ENCODE data around the gene VAV2. TPM values are rescaled to one million over a fixed set of nuclear protein-coding genes. Genes with fewer than 3 reads are reported as not detected.

The VAV2 gene
- total and polyA plus RNA-seq, 9 of the 15 experiments (the other 6 are each of a cell fraction or from before 2014, with no cell fraction given), result 0.01 to 2.7 (median 1.0) TPM; not detected in 1

DNA sequence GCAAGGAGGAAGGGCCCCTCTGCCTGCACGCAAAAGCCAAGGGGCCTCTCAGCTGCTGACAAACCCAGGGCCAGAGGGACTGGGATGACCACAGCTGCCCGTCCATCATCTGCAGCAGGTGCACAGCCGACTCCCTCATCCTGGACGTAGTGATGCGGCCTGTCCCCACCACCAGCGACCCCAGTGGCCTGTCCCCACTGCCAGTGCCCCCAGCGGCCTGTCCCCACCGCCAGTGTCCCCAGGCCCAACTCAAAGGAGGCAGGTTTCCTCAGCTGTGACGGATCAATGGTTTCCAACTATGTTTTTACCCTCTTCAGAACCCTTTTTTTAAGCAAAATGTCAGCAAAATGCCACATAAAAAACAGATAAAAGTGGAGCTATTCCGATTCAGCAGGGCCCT lies 62.5 kb downstream of the VAV2 start:
- in situ Hi-C loops (cut with MboI), result no loop called here
- FAIRE-seq, result no peak
- H3K4me3 ChIP-seq, result no peak overlapping the region
- POLR2A ChIA-PET, result interaction anchor here (0.6 kb wide), 1 partner anchor 1641 kb away, joined by 3 read pairs; no protein-coding TSS in a partner anchor
- no peak overlapping the region for H3K4me2 ChIP-seq (ENCODE audit: insufficient read depth, low read length)
- ATAC-seq, result no peak
- H3K9ac ChIP-seq (ENCODE audit: insufficient read depth in 1 of 2, low read depth in 2 of 2, low read length in 2 of 2), result no peak overlapping the region
- H3K27me3 ChIP-seq (ENCODE audit: control insufficient read depth in 2 of 2, insufficient read depth in 2 of 2, low read length in 2 of 2), result peaks cover 9 to 60% of the 10 kb centered on the region in 2 experiments
- BruUV-seq (replicated peaks), result no TSS peak
- no peak overlapping the region for H2AFZ ChIP-seq (ENCODE audit: low read depth, low read length)
- no peaks in the 10 kb centered on the region for H3K9me3 ChIP-seq (replicated peaks; ENCODE audit: control insufficient read depth, insufficient read depth, low read depth, low read length)
- no peak overlapping the region for H3K27ac ChIP-seq (ENCODE audit: extremely low read depth, low read depth, low read length)
- no peaks in the 10 kb centered on the region for H3K4me1 ChIP-seq (replicated peaks in 1 of 2; ENCODE audit: control insufficient read depth in 2 of 2, insufficient read depth in 2 of 2, low read length in 2 of 2)
- DNase-seq (ENCODE audit: extremely low read depth in 1 of 4, low spot score in 3 of 4), result no peak
- H4K20me1 ChIP-seq (replicated peaks; ENCODE audit: control insufficient read depth, insufficient read depth, low read length), result peaks cover 31% of the 10 kb centered on the region
- H3K36me3 ChIP-seq (ENCODE audit: control insufficient read depth, insufficient read depth, low read length), result no peaks in the 10 kb centered on the region
- WGBS (ENCODE audit: insufficient coverage, low coverage, missing lambda C conversion rate), result 2% methylated on average over 8 of the region's 10 CpGs
- no peak for TF ChIP-seq ZC3H8 (IDR thresholded peaks at IDR 0.05)
- no peak for TF ChIP-seq GABPA (tag; conservative IDR thresholded peaks at IDR 0.05; ENCODE audit: low read depth)
- H3K9me1 ChIP-seq (ENCODE audit: control insufficient read depth, insufficient read depth, low read length), result no peaks in the 10 kb centered on the region
- no peaks in the 10 kb centered on the region for H3K79me2 ChIP-seq (ENCODE audit: control insufficient read depth, insufficient read depth, low read length)
- intact Hi-C loops (cut with micrococcal nuclease), result no loop called here
- CTCF ChIA-PET (ENCODE audit: low intra/inter-chr PET ratio), result no interaction called here

DNA sequence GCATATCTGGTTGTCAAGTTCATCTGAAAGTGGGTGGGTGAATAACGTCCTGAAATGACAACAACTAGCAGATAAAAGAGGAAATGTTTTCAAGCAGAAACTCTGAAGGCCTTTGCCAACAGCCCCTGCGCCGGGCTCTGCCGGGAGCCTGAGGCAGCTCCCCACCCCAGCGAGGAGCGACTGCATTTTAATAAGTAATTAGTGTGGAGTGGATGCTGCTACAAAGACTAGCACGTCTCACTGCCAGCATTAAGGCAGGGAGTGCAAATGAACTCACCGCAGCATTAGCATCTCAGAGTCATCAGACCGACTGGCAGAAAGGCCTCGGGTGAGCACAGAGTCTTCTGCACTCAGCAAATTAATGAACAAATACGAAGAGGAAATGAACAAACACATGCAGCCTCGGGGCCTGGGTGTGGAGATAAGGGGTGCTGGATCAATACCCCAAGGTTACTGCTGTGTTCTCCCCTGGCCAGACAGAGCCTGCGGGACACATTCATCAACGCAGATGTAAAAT lies 63.8 kb downstream of the VAV2 start:
- Histone ChIP-seq H3K9me1 (ENCODE audit: control insufficient read depth, insufficient read depth, low read length) (no peaks in the 10 kb centered on the region), H3K27ac (ENCODE audit: extremely low read depth, low read depth, low read length) (no peak overlapping the region), H3K79me2 (ENCODE audit: control insufficient read depth, insufficient read depth, low read length) (no peaks in the 10 kb centered on the region), H3K36me3 (ENCODE audit: control insufficient read depth, insufficient read depth, low read length) (no peaks in the 10 kb centered on the region), H3K4me2 (ENCODE audit: insufficient read depth, low read length) (no peak overlapping the region), H3K4me3 (no peak overlapping the region), H3K9ac (ENCODE audit: insufficient read depth in 1 of 2, low read depth in 2 of 2, low read length in 2 of 2) (no peak overlapping the region), H3K4me1 (replicated peaks in 1 of 2; ENCODE audit: control insufficient read depth in 2 of 2, insufficient read depth in 2 of 2, low read length in 2 of 2) (no peaks in the 10 kb centered on the region), H2AFZ (ENCODE audit: low read depth, low read length) (no peak overlapping the region), H3K9me3 (replicated peaks; ENCODE audit: control insufficient read depth, insufficient read depth, low read depth, low read length) (no peaks in the 10 kb centered on the region), H4K20me1 (replicated peaks; ENCODE audit: control insufficient read depth, insufficient read depth, low read length) (peaks cover 28% of the 10 kb centered on the region), H3K27me3 (ENCODE audit: control insufficient read depth in 2 of 2, insufficient read depth in 2 of 2, low read length in 2 of 2) (peaks cover 9 to 61% of the 10 kb centered on the region in 2 experiments)
- FAIRE-seq (no peak), DNase-seq (ENCODE audit: extremely low read depth in 1 of 4, low spot score in 3 of 4) (no peak), ATAC-seq (no peak)
- intact Hi-C loops (cut with micrococcal nuclease), result no loop called here
- ChIA-PET CTCF (ENCODE audit: low intra/inter-chr PET ratio) (no interaction called here), POLR2A (no interaction called here)
- in situ Hi-C loops (cut with MboI), result no loop called here
- 14% methylated on average over 14 of the region's 14 CpGs for WGBS (ENCODE audit: insufficient coverage, low coverage, missing lambda C conversion rate)
- no TSS peak for BruUV-seq (replicated peaks)
- TF ChIP-seq FOS (IDR thresholded peaks at IDR 0.05; ENCODE audit: extremely low read depth, insufficient read length) (no peak), TAF9B (IDR thresholded peaks at IDR 0.05; ENCODE audit: partially characterized antibody) (no peak), ZNF384 (IDR thresholded peaks at IDR 0.05; ENCODE audit: low read depth, low read length) (no peak), HSF4 (CRISPR knock-in tag; IDR thresholded peaks at IDR 0.05; ENCODE audit: borderline replicate concordance) (no peak), ELF4 (CRISPR knock-in tag; IDR thresholded peaks at IDR 0.05) (no peak), ZC3H4 (CRISPR knock-in tag; IDR thresholded peaks at IDR 0.05; ENCODE audit: borderline replicate concordance) (no peak), TFAM (CRISPR knock-in tag; conservative IDR thresholded peaks at IDR 0.05) (no peak), CHCHD3 (CRISPR knock-in tag; IDR thresholded peaks at IDR 0.05) (no peak)
- TF ChIP-seq, protein P1, sequence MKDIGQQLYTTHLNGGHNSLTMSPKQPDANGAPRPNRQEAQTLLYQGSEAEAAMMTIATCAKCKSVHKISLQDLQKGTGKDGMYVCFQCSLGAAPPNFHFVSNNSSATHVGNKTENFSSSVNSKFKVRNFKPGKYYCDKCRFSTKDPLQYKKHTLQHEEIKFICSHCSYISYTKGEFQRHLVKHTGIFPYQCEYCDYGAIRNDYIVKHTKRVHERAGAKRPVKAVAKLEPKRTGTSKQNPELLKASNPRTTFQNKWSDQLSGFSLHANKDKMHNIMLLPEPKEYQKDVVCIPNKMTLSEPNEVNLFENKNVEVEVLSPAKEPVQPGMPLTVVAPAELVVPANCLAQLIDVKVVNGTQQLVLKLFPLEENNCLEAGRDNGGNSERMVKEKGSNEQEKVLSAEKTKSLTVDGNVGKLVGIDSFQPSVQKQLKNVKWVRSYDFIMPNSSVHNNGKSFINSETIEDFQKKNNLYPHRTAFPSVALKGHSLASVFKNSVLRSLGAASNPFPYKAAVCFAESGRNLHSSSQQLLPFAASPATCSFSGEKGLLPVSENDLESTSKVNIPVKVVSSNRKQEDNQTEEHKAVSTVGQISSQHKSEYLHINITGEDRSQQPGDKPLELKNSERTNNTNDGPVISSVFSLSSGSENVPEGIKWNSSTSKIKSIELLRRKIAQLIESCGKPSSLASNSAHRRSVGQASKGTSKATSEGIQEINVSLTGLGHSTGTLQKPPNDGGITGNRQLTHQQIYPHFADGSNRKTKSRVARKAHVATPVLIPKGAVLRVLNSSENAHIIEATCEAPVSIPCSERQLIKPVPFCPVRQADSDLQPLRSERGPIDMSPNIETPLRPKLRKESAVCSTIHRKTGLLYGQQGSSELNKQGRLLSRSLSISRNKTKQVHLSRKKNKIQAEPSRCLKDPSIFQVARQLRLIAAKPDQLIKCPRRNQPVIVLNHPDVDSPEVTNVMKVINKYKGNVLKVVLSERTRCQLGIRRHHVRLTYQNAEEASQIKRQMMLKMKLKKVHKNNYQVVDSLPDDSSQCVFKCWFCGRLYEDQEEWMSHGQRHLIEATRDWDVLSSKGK (CRISPR knock-in tag; IDR thresholded peaks at IDR 0.05), result no peak

Measured in K562 (cell line).